ENCODE results near the gene WDR20.

The WDR20 gene

GRCh38 chr14:102231476-102232347 lies 92.0 kb downstream of the WDR20 start:
- TF ChIP-seq, protein P1, sequence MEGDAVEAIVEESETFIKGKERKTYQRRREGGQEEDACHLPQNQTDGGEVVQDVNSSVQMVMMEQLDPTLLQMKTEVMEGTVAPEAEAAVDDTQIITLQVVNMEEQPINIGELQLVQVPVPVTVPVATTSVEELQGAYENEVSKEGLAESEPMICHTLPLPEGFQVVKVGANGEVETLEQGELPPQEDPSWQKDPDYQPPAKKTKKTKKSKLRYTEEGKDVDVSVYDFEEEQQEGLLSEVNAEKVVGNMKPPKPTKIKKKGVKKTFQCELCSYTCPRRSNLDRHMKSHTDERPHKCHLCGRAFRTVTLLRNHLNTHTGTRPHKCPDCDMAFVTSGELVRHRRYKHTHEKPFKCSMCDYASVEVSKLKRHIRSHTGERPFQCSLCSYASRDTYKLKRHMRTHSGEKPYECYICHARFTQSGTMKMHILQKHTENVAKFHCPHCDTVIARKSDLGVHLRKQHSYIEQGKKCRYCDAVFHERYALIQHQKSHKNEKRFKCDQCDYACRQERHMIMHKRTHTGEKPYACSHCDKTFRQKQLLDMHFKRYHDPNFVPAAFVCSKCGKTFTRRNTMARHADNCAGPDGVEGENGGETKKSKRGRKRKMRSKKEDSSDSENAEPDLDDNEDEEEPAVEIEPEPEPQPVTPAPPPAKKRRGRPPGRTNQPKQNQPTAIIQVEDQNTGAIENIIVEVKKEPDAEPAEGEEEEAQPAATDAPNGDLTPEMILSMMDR (IDR thresholded peaks at IDR 0.05; ENCODE audit: low read depth, low read length, missing control alignments), result no peak
- no peak for DNase-seq (ENCODE audit: extremely low read depth, low read depth)
- no peak overlapping the region for H3K4me3 ChIP-seq (replicated peaks; ENCODE audit: low read depth, low read length)

DNA sequence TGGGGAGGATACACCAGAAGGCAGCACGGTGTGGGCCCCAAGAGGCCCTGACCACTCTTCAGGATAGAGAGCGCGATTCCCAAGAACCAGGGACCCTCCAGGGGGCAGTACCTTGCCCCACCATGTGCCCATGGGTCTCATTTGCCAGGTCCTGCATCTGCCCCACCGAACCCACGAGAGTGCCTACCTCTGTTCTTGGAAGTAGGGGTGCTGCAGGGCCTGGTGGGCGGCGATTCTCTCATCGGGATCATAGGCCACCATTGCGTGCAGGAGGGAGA lies 92.6 kb downstream of the WDR20 start:
- TF ChIP-seq, protein P1 (IDR thresholded peaks at IDR 0.05; ENCODE audit: low read depth, low read length, missing control alignments), result no peak
- H3K4me3 ChIP-seq (replicated peaks; ENCODE audit: low read depth, low read length), result no peak overlapping the region

GRCh38 chr14:102233081-102233480 lies 93.4 kb downstream of the WDR20 start:
- DNase-seq (ENCODE audit: extremely low read depth, low read depth), result no peak
- no peak overlapping the region for H3K4me3 ChIP-seq (replicated peaks; ENCODE audit: low read depth, low read length)
- TF ChIP-seq, protein P1 (IDR thresholded peaks at IDR 0.05; ENCODE audit: low read depth, low read length, missing control alignments), result no peak

More for the DNA sequence above, 92.6 kb downstream of the WDR20 start:
- DNase-seq (ENCODE audit: extremely low read depth, low read depth), result no peak

GRCh38 chr14:102234331-102235264 lies 94.9 kb downstream of the WDR20 start:
- H3K4me3 ChIP-seq (replicated peaks; ENCODE audit: low read depth, low read length), result no peak overlapping the region
- no peak for DNase-seq (ENCODE audit: extremely low read depth, low read depth)
- TF ChIP-seq, protein P1 (IDR thresholded peaks at IDR 0.05; ENCODE audit: low read depth, low read length, missing control alignments), result no peak

GRCh38 chr14:102235275-102235897 lies 95.7 kb downstream of the WDR20 start:
- no peak overlapping the region for H3K4me3 ChIP-seq (replicated peaks; ENCODE audit: low read depth, low read length)

DNA sequence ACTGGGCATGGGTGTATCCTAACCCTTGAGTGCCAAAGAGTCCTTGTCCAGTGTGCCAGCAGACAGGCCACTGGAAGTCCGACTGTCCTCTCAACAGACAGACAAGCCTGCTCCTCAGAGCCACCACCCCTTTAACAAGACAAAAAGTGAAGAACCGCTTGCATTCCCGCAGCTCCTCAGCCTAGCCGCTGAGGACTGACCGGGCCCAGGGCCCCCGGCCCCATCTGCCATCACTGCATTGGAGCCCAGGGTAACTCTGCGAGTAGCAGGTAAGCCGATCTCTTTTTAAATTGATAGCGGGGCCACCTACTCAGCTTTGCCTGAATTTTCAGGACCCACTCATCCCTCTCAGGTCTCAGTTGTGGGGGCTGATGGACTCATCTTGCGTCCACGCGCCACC lies 96.3 kb downstream of the WDR20 start:
- DNase-seq (ENCODE audit: extremely low read depth, low read depth), result no peak
- no peak overlapping the region for H3K4me3 ChIP-seq (replicated peaks; ENCODE audit: low read depth, low read length)
- TF ChIP-seq, protein P1 (IDR thresholded peaks at IDR 0.05; ENCODE audit: low read depth, low read length, missing control alignments), result no peak

More at GRCh38 chr14:102235275-102235897, 95.7 kb downstream of the WDR20 start:
- TF ChIP-seq, protein P1 (IDR thresholded peaks at IDR 0.05; ENCODE audit: low read depth, low read length, missing control alignments), result peak; percentile 89
- DNase-seq (ENCODE audit: extremely low read depth, low read depth), result no peak
